Medulla oblongata (tissue), 1 donor: ENCODE results near the gene CRIP2.
A peak's percentile ranks its signal among the peaks of the same experiment; 100 is the strongest.

Source experiments
- DNase-seq: peaks from one replicate; pipeline ENCODE4 v3.0.0-alpha.2; 2015; ENCODE audit errors: extremely low spot score

CRIP2 gene

GRCh38 chr14:105527826-105528585 lies 53.4 kb downstream of the CRIP2 start:
- DNase-seq = peak; percentile 78

DNA sequence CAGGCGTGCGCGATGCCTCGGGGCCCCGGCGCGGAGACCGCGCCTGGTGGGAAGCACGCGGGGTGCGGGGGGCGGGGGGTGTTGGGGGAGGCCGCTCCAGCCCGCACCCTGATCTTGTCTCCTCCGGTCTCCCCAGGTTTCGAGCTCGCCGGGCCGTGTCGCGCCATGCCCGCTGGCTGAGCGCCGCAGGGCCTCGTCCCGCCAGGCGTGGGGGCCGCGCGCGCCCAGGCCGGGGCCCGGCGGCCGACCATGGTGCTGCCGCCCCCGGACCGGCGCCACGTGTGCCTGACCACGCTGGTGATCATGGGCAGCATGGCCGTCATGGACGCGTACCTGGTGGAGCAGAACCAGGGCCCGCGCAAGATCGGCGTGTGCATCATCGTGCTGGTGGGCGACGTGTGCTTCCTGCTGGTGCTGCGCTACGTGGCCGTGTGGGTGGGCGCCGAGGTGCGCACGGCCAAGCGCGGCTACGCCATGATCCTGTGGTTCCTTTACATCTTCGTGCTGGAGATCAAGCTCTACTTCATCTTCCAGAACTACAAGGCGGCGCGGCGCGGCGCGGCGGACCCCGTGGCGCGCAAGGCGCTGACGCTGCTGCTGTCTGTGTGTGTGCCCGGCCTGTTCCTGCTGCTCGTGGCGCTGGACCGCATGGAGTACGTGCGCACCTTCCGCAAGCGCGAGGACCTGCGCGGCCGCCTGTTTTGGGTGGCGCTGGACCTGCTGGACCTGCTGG lies 54.1 kb downstream of the CRIP2 start:
- no peak for DNase-seq

DNA sequence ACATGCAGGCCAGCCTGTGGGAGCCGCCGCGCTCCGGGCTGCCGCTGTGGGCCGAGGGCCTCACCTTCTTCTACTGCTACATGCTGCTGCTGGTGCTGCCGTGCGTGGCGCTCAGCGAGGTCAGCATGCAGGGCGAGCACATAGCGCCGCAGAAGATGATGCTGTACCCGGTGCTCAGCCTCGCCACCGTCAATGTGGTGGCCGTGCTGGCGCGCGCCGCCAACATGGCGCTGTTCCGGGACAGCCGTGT lies 54.6 kb downstream of the CRIP2 start:
- no peak for DNase-seq
